T-helper 1 cell treated with Interleukin-12 subunit alpha and Interleukin-12 subunit beta and Interleukin-4 antibody, amounts not matched to agents 30 ng/mL and 1 ng/mL, for 36 hours (primary cell): ENCODE data around the gene ANAPC4. TPM values are rescaled to one million over a fixed set of nuclear protein-coding genes. Genes with fewer than 3 reads are reported as not detected.
"Not testable (repeated sequence)": the region's sequence is repeated elsewhere in the genome, so short reads cannot be mapped to it uniquely, and the experiment has no call there.

Experiments used
- intact Hi-C: fragments of 100-400 bp; cut with micrococcal nuclease; formaldehyde crosslinking; loops from one replicate; pipeline ENCODE4 v1.15.1; 2024
- total RNA-seq: library from RNA; stranded (reverse); gene quantifications from 2 replicates; pipeline ENCODE4 v1.2.3, GENCODE V29; 2022

ANAPC4 gene, protein sequence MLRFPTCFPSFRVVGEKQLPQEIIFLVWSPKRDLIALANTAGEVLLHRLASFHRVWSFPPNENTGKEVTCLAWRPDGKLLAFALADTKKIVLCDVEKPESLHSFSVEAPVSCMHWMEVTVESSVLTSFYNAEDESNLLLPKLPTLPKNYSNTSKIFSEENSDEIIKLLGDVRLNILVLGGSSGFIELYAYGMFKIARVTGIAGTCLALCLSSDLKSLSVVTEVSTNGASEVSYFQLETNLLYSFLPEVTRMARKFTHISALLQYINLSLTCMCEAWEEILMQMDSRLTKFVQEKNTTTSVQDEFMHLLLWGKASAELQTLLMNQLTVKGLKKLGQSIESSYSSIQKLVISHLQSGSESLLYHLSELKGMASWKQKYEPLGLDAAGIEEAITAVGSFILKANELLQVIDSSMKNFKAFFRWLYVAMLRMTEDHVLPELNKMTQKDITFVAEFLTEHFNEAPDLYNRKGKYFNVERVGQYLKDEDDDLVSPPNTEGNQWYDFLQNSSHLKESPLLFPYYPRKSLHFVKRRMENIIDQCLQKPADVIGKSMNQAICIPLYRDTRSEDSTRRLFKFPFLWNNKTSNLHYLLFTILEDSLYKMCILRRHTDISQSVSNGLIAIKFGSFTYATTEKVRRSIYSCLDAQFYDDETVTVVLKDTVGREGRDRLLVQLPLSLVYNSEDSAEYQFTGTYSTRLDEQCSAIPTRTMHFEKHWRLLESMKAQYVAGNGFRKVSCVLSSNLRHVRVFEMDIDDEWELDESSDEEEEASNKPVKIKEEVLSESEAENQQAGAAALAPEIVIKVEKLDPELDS
- 45.7 and 46.1 TPM in 2 replicates for total RNA-seq

DNA sequence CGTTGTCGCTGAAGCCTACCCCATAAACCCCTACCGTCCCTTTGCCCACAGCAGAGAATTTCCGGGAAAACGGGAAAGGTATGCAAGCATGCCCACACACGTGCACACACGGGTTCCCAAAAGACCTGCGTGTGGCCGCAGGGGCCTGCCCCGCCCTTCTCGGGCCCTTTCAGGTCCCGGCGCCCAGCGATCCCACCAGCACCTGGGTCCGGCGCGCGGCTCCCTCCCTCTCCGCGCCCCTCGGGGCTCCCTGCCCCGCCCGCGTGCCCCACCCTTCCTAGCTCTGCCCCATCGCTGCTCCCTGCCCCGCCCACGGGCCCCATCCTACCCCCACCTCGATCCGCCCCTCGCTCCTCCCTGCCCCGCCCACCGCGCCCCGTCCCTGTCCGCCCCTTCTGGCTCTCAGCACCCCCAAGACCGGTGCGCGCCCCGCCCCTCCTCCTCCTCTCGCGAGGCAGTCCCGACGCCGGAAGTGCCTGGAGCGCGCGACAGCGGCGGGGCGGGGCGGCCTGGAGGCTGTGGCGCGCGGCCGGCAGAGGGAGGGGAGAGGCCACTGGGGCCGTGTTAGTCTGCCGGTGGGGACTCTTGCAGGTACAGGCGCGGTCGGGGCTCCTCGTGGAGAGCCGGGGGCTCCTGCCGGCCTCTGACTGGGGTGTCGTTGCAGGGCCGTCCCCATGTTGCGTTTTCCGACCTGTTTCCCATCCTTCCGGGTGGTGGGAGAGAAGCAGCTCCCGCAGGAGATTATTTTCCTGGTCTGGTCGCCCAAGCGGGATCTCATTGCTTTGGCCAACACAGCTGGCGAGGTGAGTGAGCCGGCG, at the start of gene ANAPC4:
TSS of gene ANAPC4 (plus strand) at position 510 of the 818 bp plus-strand sequence. CDS start at position 675, 165 bp downstream.
- intact Hi-C loops: loop anchor here (1.0 to 5.0 kb wide), 9 partner anchors 46 to 1206 kb away; partner anchors contain the start of genes DHX15, PI4K2B, SEL1L3 and SEPSECS

DNA sequence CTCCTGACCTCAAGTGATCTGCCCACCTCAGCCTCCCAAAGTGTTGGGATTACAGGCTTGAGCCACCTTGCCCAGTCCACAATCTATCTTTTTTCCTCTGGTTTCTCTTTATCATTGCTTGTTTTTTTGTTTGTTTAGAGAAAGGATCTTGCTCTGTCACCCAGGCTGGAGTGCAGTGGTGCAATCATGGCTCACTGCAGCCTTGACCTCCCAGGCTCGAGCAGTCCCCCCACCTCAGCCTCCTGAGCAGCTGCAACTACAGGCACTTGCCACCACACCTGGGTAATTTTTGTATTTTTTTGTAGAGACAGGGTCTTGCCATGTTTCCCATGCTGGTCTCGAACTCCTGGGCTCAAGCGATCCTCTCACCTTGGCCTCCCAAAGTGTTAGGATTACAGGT, 48.6 kb upstream of the ANAPC4 start:
- intact Hi-C loops: not testable (repeated sequence)

DNA sequence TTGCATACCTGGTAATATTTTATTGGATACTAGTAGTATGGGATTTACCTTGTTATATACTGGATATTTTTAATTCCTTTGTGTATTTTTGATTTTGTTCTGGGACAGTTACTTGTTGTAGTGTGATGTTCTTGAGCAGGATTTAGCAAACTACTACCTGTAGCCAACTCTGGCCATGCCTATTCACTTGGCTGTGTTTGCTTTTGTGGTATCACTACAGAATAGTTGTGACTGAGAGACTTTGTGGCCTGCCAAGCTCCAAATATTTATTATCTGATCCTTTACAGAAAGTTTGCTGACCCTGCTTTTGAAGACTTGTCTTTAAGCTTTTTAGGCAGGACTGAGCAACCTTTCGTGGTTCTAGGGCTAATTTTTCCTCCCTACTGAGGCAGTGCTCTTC, 46.7 kb upstream of the ANAPC4 start:
- intact Hi-C loops: no loop called here

DNA sequence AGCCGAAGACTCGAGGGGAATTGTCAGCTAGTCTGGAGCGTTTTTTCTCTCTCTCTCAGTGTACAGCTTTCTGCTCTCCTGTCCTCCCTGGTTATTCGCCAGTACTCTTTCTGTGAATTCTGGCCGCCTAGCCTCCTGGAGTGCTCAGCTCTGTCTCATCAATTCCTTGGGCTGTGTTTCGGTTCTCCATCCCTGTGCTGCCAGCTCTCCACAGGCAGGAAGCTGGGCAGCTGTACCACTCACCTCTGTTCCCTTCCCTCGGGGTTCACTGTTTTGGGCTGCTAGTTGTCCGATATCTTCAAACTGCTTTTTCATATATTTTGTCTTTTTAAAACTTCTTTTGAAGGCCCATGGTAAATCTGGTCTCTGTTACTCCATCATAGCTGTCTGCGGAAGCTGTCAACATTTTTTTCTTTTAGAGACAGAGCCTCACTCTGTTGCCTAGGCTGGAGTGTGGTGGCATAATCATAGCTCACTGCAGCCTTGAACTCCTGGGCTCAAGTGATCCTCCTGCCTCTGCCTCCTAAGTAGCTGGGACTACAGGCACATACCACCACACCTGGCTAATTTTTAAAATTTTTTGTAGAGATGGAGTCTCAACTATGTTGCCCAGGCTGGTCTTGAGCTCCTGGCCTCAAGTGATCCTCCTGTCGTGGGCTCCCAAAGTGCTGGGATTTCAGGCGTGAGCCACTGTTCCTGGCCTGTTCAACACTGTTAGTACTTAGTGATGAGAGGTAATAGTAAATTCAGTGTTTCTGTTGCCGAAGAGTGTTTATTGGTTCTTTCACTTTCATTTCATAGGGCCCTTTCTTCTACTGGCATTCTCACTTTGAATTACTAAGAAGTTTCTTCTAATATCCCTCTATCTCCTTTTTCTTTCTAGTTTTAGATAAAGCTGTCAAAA, 45.9 kb upstream of the ANAPC4 start:
- intact Hi-C loops: loop anchor here (1.0 kb wide), 5 partner anchors 10 to 171 kb away; partner anchors contain the start of genes ANAPC4, PI4K2B, SEPSECS and ZCCHC4

DNA sequence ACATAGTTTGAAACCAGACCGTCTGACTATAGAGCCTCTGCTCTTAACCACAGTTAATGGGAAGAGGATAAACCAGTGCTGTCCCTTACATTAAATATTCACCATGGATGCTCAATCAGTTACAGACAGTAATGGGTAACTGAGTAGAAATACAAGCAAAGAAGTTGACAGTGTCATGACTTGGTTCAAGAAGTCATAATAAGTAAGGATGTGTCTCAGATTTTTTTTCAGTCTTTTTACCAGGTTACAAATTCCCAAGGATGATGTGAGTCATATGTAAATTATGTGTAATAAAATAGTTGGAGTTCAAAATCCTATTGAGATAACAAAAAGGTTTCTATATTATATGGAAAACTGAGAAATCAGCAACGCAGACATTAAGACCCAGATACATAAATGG, 33.4 kb upstream of the ANAPC4 start:
- intact Hi-C loops: no loop called here

DNA sequence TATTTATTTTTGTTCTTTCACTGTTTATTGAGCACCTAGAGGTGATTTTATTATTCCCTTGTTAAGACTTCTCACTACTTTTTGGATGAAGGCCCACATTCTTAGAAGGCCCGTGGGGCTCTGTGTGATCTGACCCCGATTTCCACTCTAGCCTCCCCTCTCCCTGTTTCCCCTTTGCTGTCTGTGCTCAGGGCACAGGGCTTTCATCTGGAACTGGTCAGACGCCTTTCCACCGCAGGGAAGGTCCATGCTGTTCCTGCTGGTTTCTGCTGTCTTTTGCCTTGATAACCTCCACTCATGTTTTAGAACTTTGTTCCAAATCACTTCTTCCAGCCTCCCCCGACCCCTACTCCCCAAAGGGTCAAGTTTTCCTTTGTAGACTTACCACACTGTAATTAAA, 31.3 kb upstream of the ANAPC4 start:
- intact Hi-C loops: no loop called here

DNA sequence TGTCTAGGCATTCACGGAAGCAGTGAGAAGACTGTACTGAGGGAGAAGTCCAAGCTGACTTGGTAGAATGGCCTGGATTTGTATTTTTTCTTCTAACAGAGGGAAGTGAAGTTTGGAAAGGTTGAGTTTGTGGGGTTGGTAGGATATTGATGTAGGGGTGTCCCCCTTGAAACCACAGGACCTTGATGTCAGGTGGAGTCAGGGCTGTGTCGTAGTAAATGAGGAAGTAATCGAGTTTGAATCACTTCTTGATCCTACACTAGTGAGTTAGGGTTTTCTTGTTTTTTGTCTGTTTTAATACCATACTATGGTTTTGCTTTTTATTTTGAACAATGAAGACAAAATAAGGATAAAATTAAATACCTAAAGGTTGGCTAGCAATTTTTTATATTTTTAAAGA, 30.1 kb upstream of the ANAPC4 start:
- intact Hi-C loops: no loop called here

DNA sequence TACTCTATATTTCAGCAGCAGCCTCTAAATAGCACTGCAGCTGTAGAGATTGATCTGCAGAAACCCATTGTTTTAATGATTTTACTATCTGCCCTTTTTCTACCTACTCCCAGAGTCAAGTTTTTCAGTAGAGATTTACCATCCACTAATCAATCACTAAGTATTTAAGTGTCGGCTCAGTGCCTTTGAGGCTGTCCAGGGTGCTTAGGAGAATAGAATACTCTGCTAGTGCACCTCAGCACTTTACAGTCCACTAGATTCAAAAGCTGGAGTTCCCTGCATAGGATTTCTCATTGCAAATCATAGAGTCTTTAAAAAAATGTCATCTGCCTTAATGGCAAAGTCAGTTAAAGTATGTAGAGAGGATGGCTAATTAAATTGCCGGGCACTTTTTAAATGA, 29.6 kb upstream of the ANAPC4 start:
- intact Hi-C loops: no loop called here

DNA sequence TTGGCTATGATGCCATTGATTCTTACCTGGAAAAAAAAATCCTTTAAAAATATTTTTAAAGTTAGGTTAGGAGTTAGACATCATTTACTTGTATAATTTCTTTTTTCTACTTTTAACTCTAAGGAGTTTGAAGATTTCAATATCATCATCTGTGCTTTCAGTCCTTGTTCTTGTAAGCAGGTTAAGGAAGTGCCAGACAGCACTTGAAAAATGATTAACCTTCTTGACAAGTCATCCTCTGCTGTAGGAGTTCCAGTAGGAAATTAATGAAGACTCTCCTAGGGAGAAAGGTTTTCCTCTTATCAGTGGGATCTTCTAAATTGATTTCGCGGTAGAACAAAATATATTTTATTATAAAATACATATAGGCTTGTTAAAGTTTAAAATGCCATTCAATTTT, 29.1 kb upstream of the ANAPC4 start:
- intact Hi-C loops: no loop called here

DNA sequence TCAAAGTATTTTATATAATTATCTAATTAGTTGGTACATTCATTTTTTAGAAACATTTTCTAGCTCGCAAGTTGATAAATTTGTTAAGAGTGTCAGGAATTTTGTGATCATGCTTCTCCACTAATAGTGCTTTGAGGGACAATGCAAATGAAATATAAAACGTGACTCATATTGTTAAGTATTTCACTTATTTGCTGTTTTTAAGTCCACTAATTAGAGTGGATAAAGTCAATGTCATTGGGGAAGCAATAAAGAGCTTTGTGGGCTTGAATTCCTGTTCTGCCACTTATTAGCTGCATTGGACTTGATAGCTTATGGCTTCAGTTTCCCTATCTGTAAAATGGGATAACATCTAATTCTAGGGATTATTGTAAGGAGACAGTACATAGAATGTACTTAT, 26.5 kb upstream of the ANAPC4 start:
- intact Hi-C loops: no loop called here

DNA sequence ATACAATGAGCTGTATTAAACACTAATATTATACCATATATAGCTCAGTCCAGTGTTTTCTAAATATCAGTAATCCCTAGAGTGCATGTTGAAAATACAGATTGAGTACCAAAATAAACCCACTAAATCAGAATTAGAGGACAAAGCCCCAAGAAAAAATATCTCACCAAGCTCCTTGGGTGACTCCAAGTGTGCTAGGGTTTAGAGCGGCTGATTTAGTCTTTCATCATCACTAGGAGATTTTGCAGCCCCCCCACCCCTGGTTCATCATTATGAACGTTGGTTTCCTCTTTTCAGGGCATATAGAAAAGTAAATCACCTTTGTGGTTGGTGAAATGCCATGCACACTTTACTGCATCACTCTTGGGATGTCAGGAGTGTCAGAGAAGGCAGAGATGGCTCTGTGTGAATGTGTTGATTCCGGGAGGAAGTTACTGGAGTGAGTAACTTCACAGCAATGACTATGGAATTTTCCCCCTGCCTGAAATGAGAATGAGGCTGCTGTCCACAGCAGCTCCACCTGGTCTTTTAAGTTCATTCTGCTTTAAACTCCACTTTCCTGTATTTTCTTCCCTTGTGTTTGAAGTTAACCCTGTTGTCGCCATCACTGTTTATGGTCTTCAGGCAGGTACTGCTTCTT, 25.2 kb upstream of the ANAPC4 start:
- intact Hi-C loops: no loop called here

DNA sequence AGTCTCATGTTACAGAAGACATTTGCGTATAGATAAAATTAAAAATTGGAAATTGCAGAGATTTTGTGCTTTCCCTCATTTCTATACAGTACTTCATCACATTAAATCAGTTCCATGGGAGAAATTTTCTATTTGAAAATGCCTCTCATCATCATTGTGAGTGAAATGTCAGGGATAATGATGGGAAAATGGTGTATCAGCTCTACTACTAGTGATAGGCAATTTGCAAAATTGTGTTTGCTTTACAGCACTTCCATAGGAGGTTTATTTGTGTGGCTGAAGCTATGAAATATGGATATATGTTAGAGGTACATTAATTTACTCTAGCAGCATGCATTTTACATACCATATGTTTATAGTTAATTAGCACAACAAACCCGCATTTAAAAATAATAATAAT, 21.0 kb upstream of the ANAPC4 start:
- intact Hi-C loops: no loop called here

DNA sequence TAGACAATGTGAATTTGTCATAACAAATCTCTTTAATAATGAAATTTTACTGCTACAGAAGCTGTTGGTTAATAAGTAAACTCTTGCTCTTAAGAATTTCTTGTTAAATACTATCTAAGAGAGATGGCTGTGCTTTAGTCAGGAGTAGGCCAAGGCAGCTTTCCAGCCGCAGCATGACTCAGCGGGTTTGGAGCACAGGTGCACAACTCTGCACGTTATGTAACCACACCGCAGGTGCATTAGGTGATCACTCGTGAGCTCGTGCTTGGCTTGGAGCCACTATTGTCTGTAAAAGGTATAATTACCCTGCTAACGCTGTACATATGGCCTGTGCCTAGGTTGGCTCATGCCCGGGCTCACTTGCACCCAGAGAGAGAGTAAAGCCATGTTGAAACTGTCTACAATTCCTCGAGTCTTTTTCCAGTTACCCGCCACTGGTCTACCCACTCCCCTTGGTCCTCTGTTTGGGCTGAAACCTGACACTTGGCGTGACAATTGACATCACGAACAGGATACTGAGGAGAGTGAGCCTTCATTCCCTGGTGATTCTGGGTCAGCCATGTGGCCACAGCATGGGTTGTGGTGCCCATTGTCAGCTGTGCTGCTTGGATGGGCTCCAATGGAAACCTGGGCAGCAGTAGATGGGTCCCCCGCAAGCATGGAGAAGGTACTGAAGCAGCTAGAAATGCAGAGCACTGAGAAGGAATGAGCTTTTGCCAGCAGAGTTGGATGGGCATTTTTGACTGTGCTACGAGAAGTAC, 18.4 kb upstream of the ANAPC4 start:
- intact Hi-C loops: no loop called here

DNA sequence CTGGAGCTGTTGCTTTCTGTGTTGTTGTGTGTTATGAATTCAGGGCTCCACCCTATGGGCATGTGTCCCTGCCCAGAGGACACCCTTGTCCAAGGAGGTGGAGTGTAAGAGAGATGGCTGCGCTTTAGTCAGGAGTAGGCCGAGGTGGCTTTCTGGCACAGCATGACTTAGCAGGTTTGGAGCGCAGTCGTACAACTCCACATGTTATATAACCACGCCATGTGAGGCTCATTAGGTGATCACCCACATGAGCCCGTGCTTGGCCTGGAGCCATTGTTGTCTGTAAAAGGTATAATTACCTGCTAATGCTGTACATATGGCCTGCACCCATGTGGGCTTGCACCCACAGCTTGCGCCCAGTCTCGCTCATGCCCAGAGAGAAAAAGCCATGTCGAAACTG, 15.8 kb upstream of the ANAPC4 start:
- intact Hi-C loops: no loop called here

DNA sequence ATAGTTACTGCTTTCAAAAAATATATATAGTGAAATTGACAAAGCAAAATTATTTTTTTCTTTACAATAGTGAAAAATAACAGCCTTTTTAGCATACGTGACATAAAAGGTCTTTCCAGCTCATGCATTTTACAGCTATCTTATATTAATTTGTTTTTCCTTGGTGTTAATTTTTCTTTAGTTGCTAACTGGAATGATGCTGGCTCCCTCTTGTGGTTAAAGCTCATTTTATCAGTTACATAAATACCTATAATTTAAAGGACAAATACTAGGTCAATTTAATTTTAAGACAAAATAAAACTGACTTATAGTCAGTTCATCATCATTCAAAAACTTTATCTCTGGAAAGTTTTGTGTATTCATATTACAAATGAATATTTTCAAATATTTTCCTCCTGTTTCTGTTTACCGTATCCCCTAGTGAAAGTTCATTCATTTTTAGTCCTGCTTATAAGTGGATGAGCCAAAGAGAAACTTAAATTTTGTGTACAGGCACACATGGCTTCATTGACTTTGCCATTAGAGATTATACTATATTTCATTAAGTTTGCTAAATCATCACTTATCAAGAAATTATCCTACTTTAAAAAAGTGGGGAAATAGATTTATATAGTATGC, 9.9 kb upstream of the ANAPC4 start:
- intact Hi-C loops: loop anchor here (1.0 to 5.0 kb wide), 5 partner anchors 55 to 895 kb away; partner anchors contain the start of genes PI4K2B and ZCCHC4

DNA sequence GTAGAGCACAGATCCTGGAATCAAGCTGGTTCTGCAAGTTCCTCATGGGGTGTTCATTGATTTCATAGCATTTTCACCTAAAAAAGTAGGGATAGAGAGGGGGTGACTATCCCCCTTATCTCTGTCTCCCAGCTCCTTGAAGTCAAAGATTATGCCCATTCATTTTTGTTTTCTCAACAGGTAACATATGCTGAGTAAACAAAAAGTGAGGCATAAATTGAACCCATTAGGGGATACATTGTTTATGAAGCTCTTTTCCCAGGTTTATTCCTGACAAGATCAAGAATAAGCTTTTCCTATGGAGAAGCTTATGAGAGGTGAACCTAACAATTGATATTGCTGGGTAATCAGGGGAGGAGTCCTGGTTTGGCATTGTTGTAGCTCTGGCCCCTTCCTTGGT, 9.2 kb upstream of the ANAPC4 start:
- intact Hi-C loops: loop anchor here (1.0 to 5.0 kb wide), 5 partner anchors 56 to 896 kb away; partner anchors contain the start of genes PI4K2B and ZCCHC4

DNA sequence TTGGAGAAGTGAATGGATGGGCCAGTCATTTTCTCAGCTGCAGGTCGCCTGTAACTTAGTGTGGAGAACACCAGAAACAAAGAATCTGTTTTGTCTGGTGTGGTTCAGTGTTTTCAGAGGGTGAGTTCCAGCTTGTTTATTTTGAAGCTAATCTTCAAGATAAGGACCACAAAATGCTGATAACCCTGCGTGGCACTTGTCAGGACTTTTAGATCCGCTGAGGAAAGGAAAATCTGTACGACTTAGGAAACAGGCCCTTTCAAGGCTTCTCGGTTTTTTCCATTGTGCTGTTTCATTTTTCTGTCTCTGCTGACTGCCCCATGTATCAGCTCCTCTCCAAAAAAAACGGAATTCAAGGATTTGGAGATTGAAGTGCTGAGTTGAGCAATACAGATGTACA, 8.7 kb upstream of the ANAPC4 start:
- intact Hi-C loops: loop anchor here (5.0 kb wide), 1 partner anchor 896 kb away; no protein-coding TSS in a partner anchor

DNA sequence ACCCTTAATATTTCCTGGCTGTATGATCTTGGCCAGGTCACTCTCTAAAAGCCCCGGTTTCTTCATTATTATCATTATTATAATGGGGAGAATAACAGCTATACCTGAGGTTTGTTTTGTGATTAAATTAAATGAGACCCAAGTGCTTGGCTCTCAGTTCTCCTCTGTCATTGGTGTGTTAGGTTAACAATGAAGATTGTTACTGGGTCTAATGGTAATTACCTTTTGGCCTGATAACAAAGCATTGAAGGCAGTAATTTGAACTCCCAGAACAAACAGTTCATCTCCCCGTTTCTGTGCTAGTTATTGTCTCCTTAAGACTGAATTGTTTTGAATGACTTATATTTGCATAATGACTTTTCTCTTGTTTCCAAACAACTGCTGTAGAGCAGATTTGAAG, 6.8 kb upstream of the ANAPC4 start:
- intact Hi-C loops: no loop called here
